Osteocyte (in vitro differentiated cells): ENCODE measurements around the gene SPSB1. TPM values are rescaled to one million over a fixed set of nuclear protein-coding genes. Genes with fewer than 3 reads are reported as not detected.

ENCODE experiments used
- DNase-seq: peaks from one replicate; pipeline ENCODE4 v3.0.0; 2021; ENCODE audit warnings: mixed read lengths; ENCODE audit not compliant: unreplicated experiment; ENCODE audit errors: extremely low spot score
- H3K27ac Mint-ChIP-seq: one replicate; pipeline ENCODE4 v1.8.0; 2021; ENCODE audit warnings: mild to moderate bottlenecking, mixed read lengths; ENCODE audit not compliant: unreplicated experiment
- H3K27me3 Mint-ChIP-seq: one replicate; pipeline ENCODE4 v1.8.0; 2021; ENCODE audit warnings: mixed read lengths; ENCODE audit not compliant: unreplicated experiment
- H3K36me3 Mint-ChIP-seq: one replicate; pipeline ENCODE4 v1.8.0; 2021; ENCODE audit warnings: mixed read lengths; ENCODE audit not compliant: unreplicated experiment
- H3K4me1 Mint-ChIP-seq: one replicate; pipeline ENCODE4 v1.8.0; 2021; ENCODE audit warnings: mixed read lengths; ENCODE audit not compliant: unreplicated experiment
- H3K4me3 Mint-ChIP-seq: one replicate; pipeline ENCODE4 v1.8.0; 2021; ENCODE audit warnings: mild to moderate bottlenecking, moderate library complexity, mixed read lengths; ENCODE audit not compliant: unreplicated experiment
- H3K9me3 Mint-ChIP-seq: one replicate; pipeline ENCODE4 v1.8.0; 2021; ENCODE audit warnings: mixed read lengths; ENCODE audit not compliant: unreplicated experiment
- total RNA-seq: library from RNA; stranded (reverse); gene quantifications from 2 replicates; pipeline ENCODE4 v1.2.1, GENCODE V29; 2021
- TF ChIP-seq, protein P1 (sequence below): fragments of 200-600 bp; sonication (generic); IDR thresholded peaks from 2 replicates; pipeline ENCODE4 v1.5.0; 2021; ENCODE audit warnings: antibody characterized with exemption, mild to moderate bottlenecking, moderate library complexity

SPSB1 gene
- total RNA-seq, 1 donor from 2014 or later: 52.8 TPM

DNA sequence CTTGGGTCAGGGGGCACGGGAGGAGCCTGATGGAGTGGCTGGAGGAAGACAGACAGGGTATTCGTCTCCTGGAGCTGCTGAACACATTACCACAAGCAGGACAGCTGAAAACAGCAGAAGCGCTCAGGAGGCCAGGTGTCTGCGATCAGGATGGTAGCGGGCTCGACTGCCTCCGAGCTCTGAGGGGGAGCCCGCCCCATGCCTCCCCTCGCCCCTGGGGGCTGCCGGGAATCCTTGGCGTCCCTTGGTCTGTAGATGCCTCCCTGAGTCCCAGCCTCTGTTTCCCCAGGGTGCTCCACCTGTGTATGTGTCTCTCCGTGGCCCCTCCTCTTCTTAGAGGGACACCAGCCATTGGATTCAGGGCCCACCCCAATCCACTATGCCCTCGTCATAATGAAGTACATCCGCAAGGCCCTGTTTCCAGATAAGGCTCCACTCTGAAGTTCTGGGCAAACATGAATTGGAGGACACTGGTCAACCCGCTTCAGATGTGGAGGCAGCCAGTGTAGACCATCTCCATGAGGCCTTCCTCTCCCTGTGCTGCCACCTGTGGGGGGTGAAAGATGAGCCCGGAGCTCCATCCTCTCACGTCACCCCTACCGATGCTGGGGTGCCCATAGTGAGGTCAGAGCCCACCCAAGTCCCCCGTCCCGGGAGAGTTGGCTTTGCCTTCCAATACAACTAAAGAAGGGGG, 67.8 kb downstream of the SPSB1 start:
- Mint-ChIP-seq H3K4me1 (peaks cover 25% of the 10 kb centered on the region), H3K36me3 (peaks cover 27% of the 10 kb centered on the region), H3K4me3 (no peak overlapping the region), H3K27ac (peak overlapping the region; percentile 60), H3K27me3 (no peaks in the 10 kb centered on the region), H3K9me3 (peaks cover 4% of the 10 kb centered on the region)
- DNase-seq: no peak
- TF ChIP-seq, protein P1, sequence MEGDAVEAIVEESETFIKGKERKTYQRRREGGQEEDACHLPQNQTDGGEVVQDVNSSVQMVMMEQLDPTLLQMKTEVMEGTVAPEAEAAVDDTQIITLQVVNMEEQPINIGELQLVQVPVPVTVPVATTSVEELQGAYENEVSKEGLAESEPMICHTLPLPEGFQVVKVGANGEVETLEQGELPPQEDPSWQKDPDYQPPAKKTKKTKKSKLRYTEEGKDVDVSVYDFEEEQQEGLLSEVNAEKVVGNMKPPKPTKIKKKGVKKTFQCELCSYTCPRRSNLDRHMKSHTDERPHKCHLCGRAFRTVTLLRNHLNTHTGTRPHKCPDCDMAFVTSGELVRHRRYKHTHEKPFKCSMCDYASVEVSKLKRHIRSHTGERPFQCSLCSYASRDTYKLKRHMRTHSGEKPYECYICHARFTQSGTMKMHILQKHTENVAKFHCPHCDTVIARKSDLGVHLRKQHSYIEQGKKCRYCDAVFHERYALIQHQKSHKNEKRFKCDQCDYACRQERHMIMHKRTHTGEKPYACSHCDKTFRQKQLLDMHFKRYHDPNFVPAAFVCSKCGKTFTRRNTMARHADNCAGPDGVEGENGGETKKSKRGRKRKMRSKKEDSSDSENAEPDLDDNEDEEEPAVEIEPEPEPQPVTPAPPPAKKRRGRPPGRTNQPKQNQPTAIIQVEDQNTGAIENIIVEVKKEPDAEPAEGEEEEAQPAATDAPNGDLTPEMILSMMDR: no peak

DNA sequence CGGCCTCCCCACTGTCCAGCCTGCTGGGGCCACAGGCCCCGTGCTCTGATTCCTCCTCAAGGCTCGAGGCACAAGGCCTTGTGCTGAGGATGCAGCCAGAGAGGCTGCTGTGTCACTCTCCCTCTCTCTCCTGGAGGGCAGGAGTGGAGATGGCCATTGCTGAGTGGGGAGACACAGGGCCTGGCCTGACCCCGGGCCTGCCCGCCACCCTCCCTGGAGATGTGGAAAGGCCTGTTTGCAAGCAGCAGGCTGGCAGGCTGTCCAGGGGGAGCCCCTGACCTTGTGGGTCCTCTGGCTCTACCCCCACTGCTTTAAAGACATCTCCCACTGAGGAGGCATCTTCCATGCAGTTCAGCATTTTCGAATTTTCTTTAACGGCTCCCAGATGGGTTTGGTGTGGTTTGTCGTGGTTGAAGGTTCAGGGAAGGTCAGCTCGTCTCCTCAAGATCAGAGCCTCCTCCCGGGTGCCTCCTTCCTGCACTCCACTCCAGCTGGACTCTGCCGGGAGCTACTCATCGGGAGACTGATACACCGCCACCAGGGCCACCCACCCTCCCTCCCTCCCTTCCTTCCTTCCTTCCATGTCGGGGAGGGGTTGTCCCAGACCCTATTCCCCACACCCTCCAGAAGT, 69.1 kb downstream of the SPSB1 start:
- no peak for DNase-seq
- peak overlapping the region; percentile 69 for H3K27ac Mint-ChIP-seq
- no peak overlapping the region for H3K4me3 Mint-ChIP-seq

DNA sequence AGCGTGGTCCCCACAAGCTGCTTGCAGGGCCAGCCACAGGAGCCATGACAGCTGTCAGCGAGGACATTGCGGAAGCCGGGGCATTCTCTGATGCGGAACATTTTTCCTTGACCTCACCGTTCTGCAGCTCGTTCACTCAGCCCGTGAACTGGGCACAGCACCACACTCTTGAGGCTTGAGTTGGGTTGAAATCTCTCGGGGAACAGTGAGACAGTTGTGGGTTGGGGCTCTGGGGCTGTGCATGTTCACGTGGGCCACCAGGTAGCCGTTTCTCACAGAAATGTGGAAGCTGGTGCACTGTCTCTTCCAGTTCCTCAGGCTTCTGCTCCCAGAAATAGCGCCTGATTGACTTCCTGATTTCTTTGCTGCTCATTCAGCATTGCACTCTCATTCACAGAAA, 69.8 kb downstream of the SPSB1 start:
- Mint-ChIP-seq H3K9me3 (no peaks in the 10 kb centered on the region), H3K27ac (no peak overlapping the region), H3K36me3 (peaks cover 13% of the 10 kb centered on the region), H3K4me1 (peaks cover 22% of the 10 kb centered on the region), H3K27me3 (no peaks in the 10 kb centered on the region), H3K4me3 (no peak overlapping the region)
- TF ChIP-seq, protein P1: no peak
- no peak for DNase-seq

More for the DNA sequence above, 69.1 kb downstream of the SPSB1 start:
- peaks cover under 1% of the 10 kb centered on the region for H3K9me3 Mint-ChIP-seq
- peaks cover 16% of the 10 kb centered on the region for H3K36me3 Mint-ChIP-seq
- H3K27me3 Mint-ChIP-seq: no peaks in the 10 kb centered on the region
- peaks cover 23% of the 10 kb centered on the region for H3K4me1 Mint-ChIP-seq
- TF ChIP-seq, protein P1: no peak

DNA sequence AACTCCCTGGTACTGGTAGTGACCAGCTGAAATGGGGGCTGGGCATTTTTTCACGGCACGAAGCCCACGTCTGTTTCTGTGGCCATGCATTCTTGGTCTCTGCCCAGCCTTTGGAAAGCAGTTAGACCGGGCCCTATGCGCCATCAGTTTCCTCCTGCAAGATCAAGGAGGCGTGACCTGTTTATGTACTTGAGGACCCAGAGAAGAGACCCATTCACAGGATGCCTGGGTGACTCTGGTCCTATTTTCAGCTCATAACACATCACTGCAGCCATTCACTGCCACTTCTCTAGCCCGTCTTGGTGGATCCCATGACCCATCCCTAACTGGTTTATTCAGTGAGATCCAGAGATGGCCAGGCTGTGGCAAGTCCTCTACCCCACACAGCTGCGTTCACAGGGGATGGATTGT, 70.4 kb downstream of the SPSB1 start:
- peaks cover 22% of the 10 kb centered on the region for H3K4me1 Mint-ChIP-seq
- TF ChIP-seq, protein P1: no peak
- no peaks in the 10 kb centered on the region for H3K27me3 Mint-ChIP-seq
- no peaks in the 10 kb centered on the region for H3K9me3 Mint-ChIP-seq
- no peak for DNase-seq
- peak overlapping the region; percentile 31 for H3K27ac Mint-ChIP-seq
- no peak overlapping the region for H3K4me3 Mint-ChIP-seq
- peaks cover 16% of the 10 kb centered on the region for H3K36me3 Mint-ChIP-seq

DNA sequence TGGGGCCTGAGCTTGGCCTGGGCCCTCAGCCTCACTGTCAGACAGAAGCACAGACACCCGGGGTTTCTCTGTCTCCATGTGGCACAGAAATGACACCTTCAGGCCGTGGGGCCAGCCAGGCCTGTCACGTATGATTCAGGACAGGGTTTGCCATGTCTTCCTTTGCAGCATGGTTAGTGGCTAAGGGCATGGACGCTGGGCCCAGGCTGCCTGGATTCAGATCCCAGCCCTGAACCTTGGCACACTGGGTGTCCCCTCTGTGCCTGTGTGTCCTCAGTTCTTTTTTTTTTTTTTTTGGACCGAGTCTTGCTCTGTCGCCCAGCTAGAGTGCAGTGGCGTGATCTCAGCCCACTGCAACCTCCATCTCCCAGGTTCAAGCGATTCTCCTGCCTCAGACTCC, 73.6 kb downstream of the SPSB1 start:
- DNase-seq: no peak
- Mint-ChIP-seq H3K4me1 (peaks cover 29% of the 10 kb centered on the region), H3K27me3 (no peaks in the 10 kb centered on the region), H3K36me3 (peaks cover 17% of the 10 kb centered on the region), H3K27ac (peak overlapping the region; percentile 34), H3K9me3 (no peaks in the 10 kb centered on the region), H3K4me3 (no peak overlapping the region)
- TF ChIP-seq, protein P1: no peak
